LHCN-M2 (cell line): ENCODE measurements around the gene IL18RAP. TPM values are rescaled to one million over a fixed set of nuclear protein-coding genes. Genes with fewer than 3 reads are reported as not detected.

Source experiments
- DNase-seq: peaks from one replicate; pipeline ENCODE4 v3.0.0-alpha.2; 2012; ENCODE audit warnings: low read depth
- polyA plus RNA-seq: library from polyadenylated mRNA; unstranded; fragments of >200 nt; gene quantifications from one replicate; pipeline ENCODE4 v1.2.1, GENCODE V29; 2012; ENCODE audit warnings: missing spikeins
- total RNA-seq: library from RNA; depleted of rRNA; stranded (reverse); fragments of >200 nt; gene quantifications from 2 replicates; pipeline ENCODE4 v1.2.3, GENCODE V29; 2014; rRNA removed

IL18RAP gene
- total RNA-seq: not detected in 2 replicates
- not detected for polyA plus RNA-seq

- no peak for DNase-seq
These were observed at the start of gene IL18RAP for GRCh38 chr2:102422910-102423309. Gene IL18RAP, plus strand, starts transcription at chr2:102423160. Its CDS starts 118 bp downstream, at chr2:102423278.

DNA sequence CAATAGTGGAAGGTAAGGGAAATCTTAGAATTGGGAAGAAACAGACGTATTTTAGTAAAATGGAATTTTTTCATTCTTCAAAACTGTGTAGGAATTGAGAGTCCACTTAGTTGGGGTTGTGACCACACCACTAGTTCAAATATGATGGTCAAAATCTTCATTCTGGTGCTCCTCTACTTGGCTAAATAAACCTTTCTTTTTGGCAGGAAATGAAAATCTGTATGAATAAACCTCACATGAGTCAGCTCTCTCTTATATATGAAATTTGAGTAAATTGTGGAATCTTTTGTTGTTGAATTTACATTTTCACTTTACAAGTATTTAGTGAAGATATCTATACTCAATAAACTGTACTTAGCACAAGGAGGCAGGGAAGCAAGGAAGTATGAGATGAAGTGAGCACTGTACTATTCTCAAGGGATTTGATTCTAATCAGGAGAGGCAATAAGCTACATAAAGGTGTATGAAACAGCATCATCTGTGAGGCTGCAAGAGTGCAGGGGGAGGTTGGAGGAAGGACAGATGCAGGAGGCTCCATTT lies 46.8 kb upstream of the IL18RAP start:
- no peak for DNase-seq

DNA sequence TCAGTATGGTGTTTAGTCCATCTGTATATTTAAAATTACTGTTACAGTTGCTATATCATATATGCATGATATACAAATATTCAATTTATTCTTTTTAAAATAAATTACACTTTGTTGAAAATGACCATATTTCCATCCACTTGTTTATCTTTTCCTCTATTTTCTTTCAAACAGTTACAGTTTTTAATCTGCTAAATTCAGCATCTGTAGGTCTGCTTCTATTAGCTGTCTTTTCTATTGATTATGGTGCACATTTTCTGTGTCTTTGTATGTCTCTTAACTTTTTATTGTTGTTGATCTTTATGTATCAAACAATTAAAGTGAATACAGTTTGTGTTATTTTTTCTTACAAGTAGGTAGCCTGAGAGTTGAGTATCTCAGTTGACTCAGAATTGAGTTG lies 39.2 kb upstream of the IL18RAP start:
- DNase-seq: no peak

- no peak for DNase-seq
These were observed 37.4 kb upstream of the IL18RAP start for GRCh38 chr2:102385522-102385921.

GRCh38 chr2:102386004-102386403 lies 37.0 kb upstream of the IL18RAP start:
- DNase-seq: no peak

DNA sequence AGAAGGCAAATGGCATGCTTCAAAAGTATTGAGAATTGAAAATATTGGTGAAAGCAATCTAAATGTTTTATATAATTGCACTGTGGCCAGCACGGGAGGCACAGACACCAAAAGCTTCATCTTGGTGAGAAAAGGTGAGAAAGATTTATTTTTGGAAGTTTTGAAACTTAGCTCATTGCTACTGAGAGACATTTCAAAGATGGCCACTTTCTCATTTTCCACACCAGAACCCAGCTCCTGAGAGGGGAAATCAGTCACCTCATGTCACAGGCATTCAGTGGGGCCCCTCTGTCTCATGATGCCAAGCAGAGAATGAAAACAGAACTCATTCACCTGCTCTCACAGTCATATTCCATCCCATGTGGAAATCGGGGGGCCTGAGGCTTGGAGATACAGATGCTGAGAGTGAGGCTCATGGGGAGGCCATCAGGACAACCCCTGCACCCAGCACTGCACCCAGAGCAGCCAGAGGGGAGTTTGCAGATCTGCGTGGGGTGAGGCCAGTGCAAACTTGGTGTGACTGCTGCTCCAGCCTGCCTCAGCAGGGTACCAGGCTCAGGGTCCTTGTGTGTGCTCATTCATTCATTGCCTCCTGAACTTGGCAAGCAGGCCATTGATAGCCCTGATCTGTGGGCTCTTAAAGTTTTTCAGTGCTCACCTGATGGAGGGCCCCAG lies 36.0 kb upstream of the IL18RAP start:
- no peak for DNase-seq

GRCh38 chr2:102387763-102388546 lies 35.0 kb upstream of the IL18RAP start:
- DNase-seq: no peak

- DNase-seq: no peak
These were observed 31.4 kb upstream of the IL18RAP start for GRCh38 chr2:102391565-102391964.

GRCh38 chr2:102392096-102392495 lies 30.9 kb upstream of the IL18RAP start:
- DNase-seq: no peak

- no peak for DNase-seq
These were observed 30.0 kb upstream of the IL18RAP start for GRCh38 chr2:102392942-102393341.

DNA sequence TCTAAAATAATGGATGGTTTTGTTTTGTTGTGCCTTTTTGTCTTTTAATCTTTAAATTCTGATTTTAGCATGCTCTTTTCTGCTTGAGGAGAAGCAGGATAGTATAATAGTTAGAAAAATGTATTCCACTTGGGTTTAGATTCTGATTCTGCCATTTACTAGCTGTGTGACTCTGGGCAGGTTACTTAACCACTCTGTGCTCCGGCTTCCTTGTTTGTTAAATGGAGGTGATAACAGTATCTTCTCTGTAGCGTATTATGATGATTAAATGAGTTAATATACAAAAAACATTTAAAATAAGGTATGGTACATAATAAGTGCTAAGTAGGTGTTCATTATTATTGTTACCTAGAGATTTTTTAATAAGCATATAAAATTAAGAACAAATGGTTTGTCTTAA lies 26.9 kb upstream of the IL18RAP start:
- DNase-seq: no peak

DNA sequence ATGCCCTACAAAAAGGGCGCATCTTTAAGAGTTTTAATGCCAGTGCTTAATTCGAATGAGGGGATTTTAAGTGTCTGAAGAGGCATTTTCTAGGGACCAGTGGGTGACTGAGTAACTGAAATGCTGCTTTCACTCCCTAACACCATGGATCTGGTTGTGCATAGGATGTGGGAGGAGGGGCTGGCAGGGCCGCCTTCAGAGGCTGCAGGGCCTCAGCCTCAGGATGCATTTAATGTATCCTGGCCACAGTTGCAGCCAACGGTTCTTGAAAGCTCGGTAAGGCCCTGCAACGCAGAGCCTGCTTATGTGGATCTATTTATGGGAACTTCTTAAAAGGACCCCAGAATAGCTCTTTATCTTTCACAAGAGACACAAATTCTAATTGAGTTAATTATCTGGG lies 25.8 kb upstream of the IL18RAP start:
- no peak for DNase-seq

- no peak for DNase-seq
These were observed 23.3 kb upstream of the IL18RAP start for GRCh38 chr2:102399499-102400141.

DNA sequence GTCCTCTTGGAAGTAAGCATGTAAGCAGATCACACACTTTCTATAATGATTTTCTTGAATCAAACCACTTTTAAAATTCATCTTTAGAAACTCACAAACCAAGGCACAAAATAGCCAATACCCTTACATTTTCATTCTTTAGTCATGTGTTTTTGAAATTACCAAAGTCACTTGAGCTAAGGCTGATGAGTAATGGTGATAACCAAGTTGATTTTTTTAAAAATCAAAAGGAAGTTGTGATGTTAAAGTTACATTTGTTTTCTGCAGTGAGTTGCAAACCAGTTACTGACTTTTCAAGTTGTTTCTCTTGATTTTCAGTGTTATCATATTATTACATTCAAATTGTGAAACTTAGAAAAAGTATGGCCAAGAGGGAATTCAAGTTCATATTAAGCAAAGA lies 21.5 kb upstream of the IL18RAP start:
- no peak for DNase-seq

GRCh38 chr2:102401865-102402264 lies 21.1 kb upstream of the IL18RAP start:
- DNase-seq: no peak

DNA sequence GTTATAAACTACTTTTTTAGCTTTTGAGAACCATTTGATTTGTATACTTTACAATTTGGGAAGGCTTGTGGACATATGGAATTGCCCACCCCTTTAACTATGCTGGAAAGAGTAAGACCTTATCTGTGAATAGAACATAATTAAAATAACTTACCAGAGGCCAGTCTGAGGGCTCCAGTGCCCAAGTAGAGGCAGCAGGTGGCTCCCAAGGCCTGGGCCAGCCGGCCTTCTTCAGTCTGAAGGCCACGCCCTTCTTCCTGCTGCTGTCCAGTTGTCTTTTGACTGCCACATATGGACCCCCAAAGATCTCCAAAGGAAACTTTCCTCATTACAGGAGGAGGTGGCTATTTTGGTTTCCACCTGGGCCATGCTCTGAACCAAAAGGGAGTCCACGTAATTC lies 12.0 kb upstream of the IL18RAP start:
- DNase-seq: no peak

DNA sequence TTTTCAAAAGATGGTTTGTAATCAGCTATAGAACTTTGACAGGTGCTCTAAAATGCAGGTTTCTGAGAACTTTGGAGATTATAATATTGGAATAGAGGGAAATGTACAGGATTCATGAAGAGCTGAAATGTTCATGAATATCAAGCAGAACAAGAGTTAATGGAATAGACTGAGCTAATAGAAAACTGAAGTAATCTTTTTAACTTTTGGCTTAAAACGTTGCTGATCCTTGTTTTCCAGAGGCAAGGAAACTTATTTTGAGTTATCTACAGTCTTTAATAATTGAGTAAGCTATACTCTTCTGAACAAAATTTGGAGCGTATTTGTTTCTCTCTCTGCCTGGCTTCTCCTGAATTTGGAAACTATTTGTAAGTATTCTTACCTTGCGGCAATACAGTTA lies 10.8 kb upstream of the IL18RAP start:
- DNase-seq: no peak

DNA sequence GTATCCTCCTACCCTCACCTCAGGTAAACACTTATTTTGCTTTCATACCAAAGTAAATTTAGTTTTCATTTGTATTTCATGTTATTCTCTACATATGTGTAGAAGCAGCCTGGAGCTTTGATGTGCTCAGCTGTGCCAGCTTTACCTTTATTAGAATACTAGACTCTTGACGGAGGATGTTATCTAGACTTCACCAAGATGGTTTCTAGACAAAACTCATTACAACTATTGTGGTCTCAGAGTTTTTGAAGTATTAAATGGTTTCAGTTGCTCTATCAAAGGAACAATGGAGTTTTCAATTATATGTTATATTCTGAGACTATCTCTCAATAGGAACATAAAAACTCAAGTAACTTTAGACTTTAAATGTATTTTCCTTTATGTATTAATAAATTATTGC lies 5.0 kb upstream of the IL18RAP start:
- DNase-seq: no peak

DNA sequence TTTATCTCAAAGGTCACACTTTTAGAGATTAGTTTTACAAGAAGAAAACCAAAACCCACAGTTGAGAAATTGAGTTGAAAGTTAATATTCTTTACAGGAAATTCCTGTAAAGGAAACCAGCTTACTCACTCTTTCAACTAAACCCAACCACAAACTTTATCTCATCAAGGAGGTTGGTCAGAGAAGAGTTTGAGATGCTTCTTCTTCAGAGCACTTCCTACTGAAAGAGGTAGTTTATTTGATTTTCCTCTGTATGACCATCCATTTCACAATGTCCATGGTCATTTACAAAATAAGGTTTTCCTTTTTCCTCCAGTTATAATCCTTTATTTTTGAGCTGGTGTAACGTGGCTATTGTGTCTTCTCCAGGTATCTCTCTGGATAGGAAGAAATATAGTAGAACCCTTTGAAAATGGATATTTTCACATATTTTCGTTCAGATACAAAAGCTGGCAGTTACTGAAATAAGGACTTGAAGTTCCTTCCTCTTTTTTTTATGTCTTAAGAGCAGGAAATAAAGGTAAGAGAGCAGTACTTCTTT lies 4.5 kb upstream of the IL18RAP start:
- DNase-seq: no peak

DNA sequence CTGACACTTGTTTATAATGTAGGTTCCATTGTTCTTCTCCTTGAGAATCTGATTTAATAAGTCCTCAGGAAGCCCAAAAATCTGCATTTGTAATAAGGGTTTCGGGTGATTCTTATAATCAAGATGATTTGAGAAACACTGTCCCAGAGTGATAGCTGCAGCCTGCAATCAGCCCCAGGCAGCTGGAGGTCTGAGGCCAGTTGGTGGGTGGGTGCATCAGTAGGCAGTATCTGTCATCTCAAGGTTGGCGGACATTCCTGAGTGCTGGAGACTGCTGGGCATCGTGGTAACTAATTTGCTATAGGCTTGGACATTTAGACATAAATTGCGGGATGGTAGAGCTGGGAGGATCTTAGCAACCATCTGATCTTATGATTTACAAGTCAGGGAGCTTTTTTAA lies 2.7 kb upstream of the IL18RAP start:
- no peak for DNase-seq

- no peak for DNase-seq
These were observed 835 bp upstream of the IL18RAP start for GRCh38 chr2:102421890-102422759.
